H1 (cell line): ENCODE results near the gene CAPN3. TPM values are rescaled to one million over a fixed set of nuclear protein-coding genes. Genes with fewer than 3 reads are reported as not detected.

ENCODE experiments used
- CBX5 ChIP-seq: fragments of 300-800, 300-1000 bp; sonication (generic); IDR thresholded peaks from 2 replicates; pipeline ENCODE4 v1.7.1; 2016; ENCODE audit warnings: antibody characterized with exemption, low read length, low read depth
- CBX8 ChIP-seq: fragments of 300-800, 300-1000 bp; sonication (generic); IDR thresholded peaks from 2 replicates; pipeline ENCODE4 v1.7.1; 2016; ENCODE audit warnings: low read depth, low read length, borderline replicate concordance
- GTF2F1 ChIP-seq: IDR thresholded peaks from 2 replicates; pipeline ENCODE4 v1.6.1; 2012; ENCODE audit warnings: low read depth, low read length, improper control_type of control experiment, borderline replicate concordance
- NANOG ChIP-seq: IDR thresholded peaks from 2 replicates; pipeline ENCODE4 v1.6.1; 2011; ENCODE audit warnings: low read length, low read depth, mild to moderate bottlenecking, inconsistent platforms; ENCODE audit not compliant: insufficient read depth, poor library complexity, severe bottlenecking
- RAD21 ChIP-seq, 2 experiments: IDR thresholded peaks in 1 of 2; conservative IDR thresholded peaks in 1 of 2; 2 replicates each; pipeline ENCODE4 v1.6.1; 2011; ENCODE audit warnings: low read depth in 2 of 2, low read length in 2 of 2, improper control_type of control experiment in 1 of 2, inconsistent platforms in 1 of 2, mild to moderate bottlenecking in 1 of 2, moderate library complexity in 1 of 2
- SRF ChIP-seq: IDR thresholded peaks from 2 replicates; pipeline ENCODE4 v1.6.1; 2011; ENCODE audit warnings: mild to moderate bottlenecking, low read depth, low read length, moderate library complexity
- polyA plus RNA-seq, 7 experiments: library from polyadenylated mRNA; depleted of rRNA in 3 of 7; stranded (reverse) in 5 of 7; unstranded in 2 of 7; fragments of >200 nt in 5 of 7; fragments of 200-250 nt in 2 of 7; gene quantifications; 1 replicate in 5 of 7; 2 replicates in 1 of 7; 4 replicates in 1 of 7; pipeline versions ENCODE4 v1.2.1 to v1.2.3, GENCODE V29; 2011 to 2013; ENCODE audit warnings: missing spikeins in 2 of 7, mixed read lengths in 2 of 7
- total RNA-seq: library from RNA; stranded (reverse); fragmentation: NEBNext Ultra II Directional; extraction: Animal tissue kit (Norgen Biotek cat#: 25700); gene quantifications from 2 replicates; pipeline ENCODE4 v1.2.1, GENCODE V29; 2021

Gene CAPN3
- total and polyA plus RNA-seq, 2 of the 8 experiments (the other 6 are each of a cell fraction or from before 2014, with no cell fraction given), result 0.80 to 2.1 TPM

DNA sequence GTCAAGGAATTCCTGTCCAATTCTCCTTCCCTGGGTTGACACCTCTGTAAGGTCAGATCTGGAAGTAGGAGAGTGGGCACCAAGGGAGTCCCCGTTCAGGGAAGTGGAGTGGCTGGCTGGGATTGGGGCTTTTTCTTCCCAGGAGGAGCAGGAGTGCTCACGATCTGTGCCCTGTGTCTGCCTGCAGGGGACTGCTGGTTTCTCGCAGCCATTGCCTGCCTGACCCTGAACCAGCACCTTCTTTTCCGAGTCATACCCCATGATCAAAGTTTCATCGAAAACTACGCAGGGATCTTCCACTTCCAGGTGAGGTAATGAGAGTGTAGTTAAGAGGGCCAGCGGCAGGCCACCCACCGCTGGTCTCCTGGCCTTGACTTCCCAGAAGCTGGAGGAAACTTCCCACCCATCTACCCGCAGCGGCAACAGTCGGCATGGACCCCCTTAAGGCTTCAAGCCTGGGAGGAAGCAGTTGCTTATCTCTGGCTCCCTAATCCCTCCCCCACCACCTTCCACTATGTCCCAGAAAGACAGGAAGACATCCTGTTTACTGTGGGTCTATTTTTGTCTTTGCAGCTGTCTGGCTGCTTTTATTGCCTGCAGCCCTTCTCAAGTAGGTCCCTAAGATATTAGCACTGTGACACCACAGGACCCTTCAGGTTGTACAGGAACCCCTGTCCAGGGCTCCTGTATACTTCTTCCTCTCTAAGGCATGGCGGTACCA is 26.8 kb downstream of the CAPN3 start (continued):
- TF ChIP-seq NANOG, result no peak
- TF ChIP-seq RAD21 (IDR thresholded peaks at IDR 0.05 in 1 of 2, conservative IDR thresholded peaks at IDR 0.05 in 1 of 2; ENCODE audit: low read depth in 2 of 2, low read length in 2 of 2), result no peak
- TF ChIP-seq SRF, result no peak
- TF ChIP-seq CBX5, result no peak
- TF ChIP-seq CBX8, result no peak
- TF ChIP-seq GTF2F1, result no peak
